Natural killer cell (primary cell): ENCODE results near the gene NRXN3. TPM values are rescaled to one million over a fixed set of nuclear protein-coding genes. Genes with fewer than 3 reads are reported as not detected.
"Not testable (repeated sequence)": the region's sequence is repeated elsewhere in the genome, so short reads cannot be mapped to it uniquely, and the experiment has no call there.

Experiments
- ATAC-seq, 3 donors: fragments of 150-1000 bp in 2 of 3; fragments of 200-7000 bp in 1 of 3; cut with Tn5 transposase; 1 replicate in 1 of 3; 2 replicates in 2 of 3; pipeline ENCODE4 v1.10.0; 2021; ENCODE audit warnings: mild to moderate bottlenecking in 2 of 3, moderate library complexity in 2 of 3
- DNase-seq, 2 donors: peaks; one replicate each; pipeline versions ENCODE4 v3.0.0 to v3.0.0-alpha.2; 2013 to 2021; ENCODE audit warnings: mixed read lengths in 1 of 2
- H3K27ac ChIP-seq: one replicate; pipeline ENCODE4 v1.5.1; 2013; ENCODE audit warnings: mild to moderate bottlenecking, low read length
- H3K27me3 ChIP-seq: one replicate; pipeline ENCODE4 v1.6.1; 2013; ENCODE audit warnings: low read length; ENCODE audit not compliant: control insufficient read depth, insufficient read depth
- H3K36me3 ChIP-seq: one replicate; pipeline ENCODE4 v1.6.1; 2013; ENCODE audit warnings: low read length; ENCODE audit not compliant: control insufficient read depth, insufficient read depth
- H3K4me1 ChIP-seq: one replicate; pipeline ENCODE4 v1.6.1; 2013; ENCODE audit warnings: low read length; ENCODE audit not compliant: control insufficient read depth, insufficient read depth
- H3K4me3 ChIP-seq: one replicate; pipeline ENCODE4 v1.5.1; 2013; ENCODE audit warnings: low read length
- H3K9me3 ChIP-seq: one replicate; pipeline ENCODE4 v1.6.1; 2013; ENCODE audit warnings: low read length; ENCODE audit not compliant: control insufficient read depth, insufficient read depth
- H3K27ac Mint-ChIP-seq, 2 donors: one replicate each; pipeline ENCODE4 v1.8.0; 2022; ENCODE audit warnings: mild to moderate bottlenecking in 2 of 2, mixed read lengths in 2 of 2, moderate library complexity in 1 of 2
- H3K27me3 Mint-ChIP-seq, 2 donors: one replicate each; pipeline ENCODE4 v1.8.0; 2022; ENCODE audit warnings: low read depth in 2 of 2, mixed read lengths in 2 of 2
- H3K36me3 Mint-ChIP-seq: one replicate; pipeline ENCODE4 v1.8.0; 2022; ENCODE audit warnings: mixed read lengths
- H3K4me1 Mint-ChIP-seq, 2 donors: one replicate each; pipeline ENCODE4 v1.8.0; 2022; ENCODE audit warnings: mixed read lengths in 2 of 2
- H3K4me3 Mint-ChIP-seq: one replicate; pipeline ENCODE4 v1.8.0; 2022; ENCODE audit warnings: mild to moderate bottlenecking, moderate library complexity, mixed read lengths
- H3K9me3 Mint-ChIP-seq, 2 donors: one replicate each; pipeline ENCODE4 v1.8.0; 2022; ENCODE audit warnings: mixed read lengths in 2 of 2
- WGBS: methylation state at CpG from one replicate; pipeline ENCODE4 v1.1.7; 2013; ENCODE audit warnings: missing lambda C conversion rate; ENCODE audit not compliant: insufficient coverage; 5-methylcytosine and 5-hydroxymethylcytosine counted together
- intact Hi-C: fragments of 100-400 bp; cut with micrococcal nuclease; formaldehyde crosslinking; loops from one replicate; pipeline ENCODE4 v1.14.2; 2022
- total RNA-seq, 4 donors: library from RNA; stranded (reverse); fragments of 120-200 nt in 1 of 4; gene quantifications; one replicate each; pipeline versions ENCODE4 v1.2.3 to v1.2.4, GENCODE V29; 2013 to 2022
- TF ChIP-seq, protein P1 (sequence below): fragments of 200-600 bp; IDR thresholded peaks from one replicate; pipeline ENCODE4 v1.8.0; 2022; ENCODE audit warnings: antibody characterized with exemption

The NRXN3 gene
- total RNA-seq, 3 donors from 2014 or later (not counting 1 experiment from before 2014, with no cell fraction given), result not detected

DNA sequence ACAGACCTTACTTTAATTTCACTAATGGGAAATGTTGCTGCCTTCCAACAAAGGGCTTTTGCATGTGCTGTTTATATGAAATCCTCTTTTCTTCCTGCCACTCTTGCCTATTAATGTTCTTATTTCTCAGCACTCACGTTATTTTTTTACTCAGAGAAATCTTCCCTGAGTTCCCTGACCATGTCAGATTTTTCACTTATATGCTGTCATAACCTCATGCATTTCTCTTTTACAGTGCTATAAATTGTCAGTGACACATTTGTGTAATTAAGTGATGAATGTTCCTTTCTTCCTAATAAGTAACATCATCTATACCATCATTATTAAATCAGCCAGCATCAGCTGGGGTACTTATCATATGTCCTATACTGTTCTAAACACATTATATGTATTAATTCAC lies 1597.1 kb downstream of the NRXN3 start:
- Histone ChIP-seq H3K36me3 (no peaks in the 10 kb centered on the region), H3K4me3 (no peak overlapping the region), H3K27me3 (no peaks in the 10 kb centered on the region), H3K27ac (no peak overlapping the region), H3K4me1 (no peaks in the 10 kb centered on the region), H3K9me3 (peaks cover 6% of the 10 kb centered on the region)
- no peaks in the 10 kb centered on the region for H3K27me3 Mint-ChIP-seq
- intact Hi-C loops, result no loop called here
- DNase-seq (no peak), ATAC-seq (no peak)
- H3K9me3 Mint-ChIP-seq, result peaks cover 7 to 19% of the 10 kb centered on the region in 2 donors
- no peaks in the 10 kb centered on the region for H3K36me3 Mint-ChIP-seq
- no peaks in the 10 kb centered on the region for H3K4me1 Mint-ChIP-seq
- no peak overlapping the region for H3K27ac Mint-ChIP-seq
- WGBS, result 80% methylated on average over 1 of the region's 1 CpG
- TF ChIP-seq, protein P1, sequence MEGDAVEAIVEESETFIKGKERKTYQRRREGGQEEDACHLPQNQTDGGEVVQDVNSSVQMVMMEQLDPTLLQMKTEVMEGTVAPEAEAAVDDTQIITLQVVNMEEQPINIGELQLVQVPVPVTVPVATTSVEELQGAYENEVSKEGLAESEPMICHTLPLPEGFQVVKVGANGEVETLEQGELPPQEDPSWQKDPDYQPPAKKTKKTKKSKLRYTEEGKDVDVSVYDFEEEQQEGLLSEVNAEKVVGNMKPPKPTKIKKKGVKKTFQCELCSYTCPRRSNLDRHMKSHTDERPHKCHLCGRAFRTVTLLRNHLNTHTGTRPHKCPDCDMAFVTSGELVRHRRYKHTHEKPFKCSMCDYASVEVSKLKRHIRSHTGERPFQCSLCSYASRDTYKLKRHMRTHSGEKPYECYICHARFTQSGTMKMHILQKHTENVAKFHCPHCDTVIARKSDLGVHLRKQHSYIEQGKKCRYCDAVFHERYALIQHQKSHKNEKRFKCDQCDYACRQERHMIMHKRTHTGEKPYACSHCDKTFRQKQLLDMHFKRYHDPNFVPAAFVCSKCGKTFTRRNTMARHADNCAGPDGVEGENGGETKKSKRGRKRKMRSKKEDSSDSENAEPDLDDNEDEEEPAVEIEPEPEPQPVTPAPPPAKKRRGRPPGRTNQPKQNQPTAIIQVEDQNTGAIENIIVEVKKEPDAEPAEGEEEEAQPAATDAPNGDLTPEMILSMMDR, result no peak
- H3K4me3 Mint-ChIP-seq, result no peak overlapping the region

DNA sequence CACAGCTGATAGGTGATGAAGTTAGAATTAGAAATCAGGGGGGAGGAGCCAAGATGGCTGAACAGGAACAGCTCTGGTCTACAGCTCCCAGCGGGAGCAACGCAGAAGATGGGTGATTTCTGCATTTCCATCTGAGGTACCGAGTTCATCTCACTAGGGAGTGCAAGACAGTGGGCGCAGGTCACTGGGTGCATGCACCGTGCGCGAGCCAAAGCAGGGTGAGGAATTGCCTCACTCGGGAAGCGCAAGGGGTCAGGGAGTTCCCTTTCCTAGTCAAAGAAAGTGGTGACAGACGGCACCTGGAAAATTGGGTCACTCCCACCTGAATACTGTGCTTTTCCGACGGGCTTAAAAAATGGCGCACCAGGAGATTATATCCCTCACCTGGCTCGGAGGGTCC lies 1597.5 kb downstream of the NRXN3 start:
- H3K36me3 ChIP-seq, H3K4me1 ChIP-seq, H3K4me1 Mint-ChIP-seq, H3K27me3 Mint-ChIP-seq, H3K9me3 ChIP-seq, DNase-seq, H3K27ac ChIP-seq, H3K4me3 ChIP-seq, H3K36me3 Mint-ChIP-seq, H3K27ac Mint-ChIP-seq, ATAC-seq, intact Hi-C loops, H3K4me3 Mint-ChIP-seq, H3K27me3 ChIP-seq: not testable (repeated sequence)
- WGBS, result 93% methylated on average over 14 of the region's 14 CpGs
- peaks cover 7 to 19% of the 10 kb centered on the region in 2 donors for H3K9me3 Mint-ChIP-seq

DNA sequence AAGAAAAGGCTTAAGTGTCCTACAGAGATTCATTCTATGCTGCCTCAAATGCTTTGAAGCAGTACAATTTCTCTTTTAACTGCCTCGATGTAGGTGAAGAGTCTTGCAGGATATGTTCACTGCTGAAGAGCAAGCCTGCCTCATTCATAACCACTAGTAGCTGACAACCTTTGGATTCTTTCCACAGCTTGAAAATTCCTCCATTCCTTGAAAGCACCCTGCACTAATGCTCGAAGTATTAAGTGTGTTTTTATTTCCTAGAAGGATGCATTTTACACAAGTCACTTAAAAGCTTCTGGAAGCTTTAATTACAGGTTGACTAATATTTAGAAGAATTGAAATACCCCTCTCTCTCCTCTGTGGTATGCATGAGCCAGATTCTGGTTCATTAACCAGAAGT lies 1611.7 kb downstream of the NRXN3 start:
- H3K36me3 Mint-ChIP-seq, result peaks cover 6% of the 10 kb centered on the region
- intact Hi-C loops, result no loop called here
- no peak for DNase-seq
- 83% methylated on average over 1 of the region's 2 CpGs for WGBS
- no peaks in the 10 kb centered on the region for H3K9me3 ChIP-seq
- no peak for ATAC-seq
- peaks cover 4 to 5% of the 10 kb centered on the region in 2 donors for H3K9me3 Mint-ChIP-seq
- no peaks in the 10 kb centered on the region for H3K36me3 ChIP-seq
- H3K4me3 ChIP-seq, result no peak overlapping the region
- H3K4me1 Mint-ChIP-seq, result no peaks in the 10 kb centered on the region
- H3K27me3 ChIP-seq, result no peaks in the 10 kb centered on the region
- H3K27me3 Mint-ChIP-seq, result no peaks in the 10 kb centered on the region
- H3K27ac ChIP-seq, result no peak overlapping the region
- H3K4me3 Mint-ChIP-seq, result no peak overlapping the region
- no peak overlapping the region for H3K27ac Mint-ChIP-seq
- no peaks in the 10 kb centered on the region for H3K4me1 ChIP-seq
- TF ChIP-seq, protein P1, result no peak

DNA sequence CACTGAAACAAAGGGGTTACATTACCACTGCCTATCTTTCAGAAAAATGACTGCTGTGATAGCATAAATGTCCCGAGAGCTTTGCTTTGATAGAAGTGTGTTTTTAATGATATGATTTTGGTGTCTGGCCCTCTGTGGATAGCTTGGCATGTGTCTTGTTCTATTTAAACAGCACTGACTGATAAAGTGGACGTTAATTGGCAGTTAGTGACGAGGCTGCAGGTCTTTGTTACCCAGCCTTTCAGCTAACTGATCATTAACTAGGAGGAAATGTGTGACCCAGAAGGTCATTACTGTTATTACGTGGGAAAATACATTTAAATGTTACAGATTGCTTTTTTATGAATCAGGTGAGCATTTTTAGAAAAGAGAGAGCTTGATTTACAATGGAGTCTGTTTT lies 1612.9 kb downstream of the NRXN3 start:
- Histone ChIP-seq H3K27ac (no peak overlapping the region), H3K27me3 (no peaks in the 10 kb centered on the region), H3K4me1 (no peaks in the 10 kb centered on the region), H3K36me3 (no peaks in the 10 kb centered on the region), H3K4me3 (no peak overlapping the region), H3K9me3 (no peaks in the 10 kb centered on the region)
- ATAC-seq (no peak), DNase-seq (no peak)
- WGBS, result 79% methylated on average over 4 of the region's 4 CpGs
- intact Hi-C loops, result no loop called here
- Mint-ChIP-seq H3K27ac (no peak overlapping the region), H3K27me3 (no peaks in the 10 kb centered on the region), H3K4me3 (no peak overlapping the region), H3K9me3 (peaks cover 7 to 8% of the 10 kb centered on the region in 2 donors), H3K36me3 (peaks cover 6% of the 10 kb centered on the region), H3K4me1 (no peaks in the 10 kb centered on the region)
- TF ChIP-seq, protein P1, result no peak
